Heart right ventricle (tissue), 16 donors: Measurements from ENCODE around the gene ENKUR. TPM values are rescaled to one million over a fixed set of nuclear protein-coding genes. Genes with fewer than 3 reads are reported as not detected.

ENCODE experiments used
- ATAC-seq, 8 donors: fragments of 200-7000 bp; cut with Tn5 transposase; one replicate each; pipeline ENCODE4 v1.9.1; 2020; ENCODE audit warnings: mild to moderate bottlenecking in 8 of 8, moderate library complexity in 8 of 8, moderate number of reproducible peaks in 1 of 8
- DNase-seq, 2 donors: peaks; one replicate each; pipeline ENCODE4 v3.0.0-alpha.2; 2020
- H3K27ac ChIP-seq, 10 donors: fragments of 200-600 bp; sonication (generic) in 2 of 10; one replicate each; pipeline versions ENCODE4 v1.5.0 to v1.8.0; 2020 to 2022; ENCODE audit warnings: mild to moderate bottlenecking in 3 of 10
- H3K27me3 ChIP-seq, 7 donors: fragments of 200-600 bp; one replicate each; pipeline ENCODE4 v1.8.0; 2021 to 2022; ENCODE audit warnings: mild to moderate bottlenecking in 2 of 7
- H3K36me3 ChIP-seq, 9 donors: fragments of 200-600 bp; sonication (generic) in 1 of 9; one replicate each; pipeline versions ENCODE4 v1.5.0 to v1.8.0; 2020 to 2022; ENCODE audit warnings: mild to moderate bottlenecking in 2 of 9
- H3K4me1 ChIP-seq, 9 donors: fragments of 200-600 bp; sonication (generic) in 1 of 9; one replicate each; pipeline versions ENCODE4 v1.5.0 to v1.8.0; 2020 to 2022; ENCODE audit warnings: mild to moderate bottlenecking in 4 of 9
- H3K4me3 ChIP-seq, 10 donors: fragments of 200-600 bp; sonication (generic) in 2 of 10; one replicate each; pipeline versions ENCODE4 v1.5.0 to v1.8.0; 2020 to 2022; ENCODE audit warnings: mild to moderate bottlenecking in 7 of 10, moderate library complexity in 2 of 10
- H3K9me3 ChIP-seq, 11 donors: fragments of 200-600 bp in 10 of 11; sonication (generic) in 2 of 11; one replicate each; pipeline versions ENCODE4 v1.5.0 to v1.8.0; 2013 to 2022; ENCODE audit warnings: mild to moderate bottlenecking in 2 of 11, control low read depth in 1 of 11, moderate library complexity in 1 of 11
- CTCF ChIP-seq, 9 donors: fragments of 200-600 bp; sonication (generic) in 2 of 9; IDR thresholded peaks; one replicate each; pipeline versions ENCODE4 v1.5.0 to v1.8.0; 2021 to 2022; ENCODE audit warnings: antibody characterized with exemption in 9 of 9, mild to moderate bottlenecking in 5 of 9, moderate library complexity in 1 of 9
- WGBS, 2 donors: extraction: QIAGEN DNeasy Blood & Tissue Kit; methylation state at CpG; one replicate each; pipeline ENCODE4 v1.1.7; 2013; ENCODE audit warnings: inconsistent platforms in 1 of 2; 5-methylcytosine and 5-hydroxymethylcytosine counted together
- intact Hi-C, 10 donors: fragments of 100-400 bp; cut with DNase I; formaldehyde crosslinking; loops; one replicate each; pipeline versions ENCODE4 v1.11.1 to v1.14.2; 2022
- polyA plus RNA-seq, 2 donors: library from polyadenylated mRNA; stranded (reverse); fragments of 200-250 nt; gene quantifications; one replicate each; pipeline ENCODE4 v1.2.3, GENCODE V29; 2013
- total RNA-seq, 10 donors: library from RNA; stranded (reverse); fragmentation: NEBNext Ultra II Directional in 3 of 10; extraction: Animal tissue kit (Norgen Biotek cat#: 25700) in 3 of 10; gene quantifications; one replicate each; pipeline versions ENCODE4 v1.2.1 to v1.2.4, GENCODE V29; 2021 to 2023
- donor health status: Arrhythmogenic right ventricular cardiomyopathy.
- donor health status: ischemic (EF 13 %, LVEDD 7.1; RV severe dilation, severe dysfunction).
- donor health status: healthy with polysubstance abuse.
- donor health status: DM: no; HTN: yes; CAD: no.
- donor health status: DM: no; HTN: no; CAD: no.
- donor health status: ischemic (EF 25% LVEDD 6.9; RV normal size, moderate dysfunction).
- donor health status: ischemic (EF 25% LVEDD 5.7; RV mildly dilated, moderate dysfunction).
- donor health status: healthy.
- donor health status: DM: yes; HTN: yes; CAD: no.
- donor health status: Ischemic cardiomyopathy.
- donor health status: ischemic (EF 35%, LVEDD 5.7; RV mildly dilated, moderate dysfunction).
- donor health status: nonischemic (EF 11% LVEDD 7.7; RV severe dilation, severe dysfunction).
- donor health status: DM: yes; HTN: yes; CAD: no.
- donor health status: PGD.
- donor health status: ischemic (EF 29% LVEDD 5.4; RV normal size, mild dysfunction).
- donor health status: nonischemic (EF 23%, LVEDD 6.1; RV moderate dilation, normal function).

ENKUR gene
- total and polyA plus RNA-seq, 12 donors: 0.10 TPM; not detected in 11

- Histone ChIP-seq H3K27me3 (peaks cover 0 to 6% (median 0%) of the 10 kb centered on the region in 7 donors), H3K4me3 (peak overlapping the region in 5 of 10 donors; percentile 64 to 73 (median 66)), H3K9me3 (no peaks in the 10 kb centered on the region), H3K27ac (peak overlapping the region in 9 of 10 donors; percentile 1 to 92 (median 87)), H3K36me3 (no peaks in the 10 kb centered on the region), H3K4me1 (peaks cover 0 to 32% (median 17%) of the 10 kb centered on the region in 9 donors)
- intact Hi-C loops: loop anchor here in 5 of 10 donors (5.0 to 10.0 kb wide), 4 partner anchors 89 to 306 kb away; partner anchors contain the start of gene ARHGAP21 (in 5 of the 5)
- TF ChIP-seq CTCF (IDR thresholded peaks at IDR 0.05): no peak
- DNase-seq: peak in 1 of 2 donors; percentile 21
- ATAC-seq: peak in 2 of 8 donors; percentile 32 to 37
- 83 to 87% methylated on average over 11 of the region's 11 CpGs for WGBS, 2 donors
Measured at GRCh38 chr10:24953675-24954074, 62.3 kb downstream of the ENKUR start.

GRCh38 chr10:24952707-24953645 lies 63.0 kb downstream of the ENKUR start:
- peak in 8 of 9 donors; percentile 19 to 57 (median 44) for TF ChIP-seq CTCF (IDR thresholded peaks at IDR 0.05)
- WGBS, 2 donors: 7 to 17% methylated on average over 17 to 53 of the region's 53 CpGs
- Histone ChIP-seq H3K4me1 (peaks cover 0 to 30% (median 13%) of the 10 kb centered on the region in 9 donors), H3K4me3 (peak overlapping the region; percentile 51 to 73 (median 64)), H3K36me3 (no peaks in the 10 kb centered on the region), H3K9me3 (no peaks in the 10 kb centered on the region), H3K27ac (peak overlapping the region; percentile 55 to 92 (median 86)), H3K27me3 (peaks cover 0 to 6% (median 0%) of the 10 kb centered on the region in 7 donors)
- ATAC-seq (peak; percentile 41 to 79 (median 64)), DNase-seq (peak; percentile 54 to 65)
- intact Hi-C loops: loop anchor here in 5 of 10 donors (5.0 to 10.0 kb wide), 4 partner anchors 88 to 306 kb away; partner anchors contain the start of gene ARHGAP21 (in 5 of the 5)

DNA sequence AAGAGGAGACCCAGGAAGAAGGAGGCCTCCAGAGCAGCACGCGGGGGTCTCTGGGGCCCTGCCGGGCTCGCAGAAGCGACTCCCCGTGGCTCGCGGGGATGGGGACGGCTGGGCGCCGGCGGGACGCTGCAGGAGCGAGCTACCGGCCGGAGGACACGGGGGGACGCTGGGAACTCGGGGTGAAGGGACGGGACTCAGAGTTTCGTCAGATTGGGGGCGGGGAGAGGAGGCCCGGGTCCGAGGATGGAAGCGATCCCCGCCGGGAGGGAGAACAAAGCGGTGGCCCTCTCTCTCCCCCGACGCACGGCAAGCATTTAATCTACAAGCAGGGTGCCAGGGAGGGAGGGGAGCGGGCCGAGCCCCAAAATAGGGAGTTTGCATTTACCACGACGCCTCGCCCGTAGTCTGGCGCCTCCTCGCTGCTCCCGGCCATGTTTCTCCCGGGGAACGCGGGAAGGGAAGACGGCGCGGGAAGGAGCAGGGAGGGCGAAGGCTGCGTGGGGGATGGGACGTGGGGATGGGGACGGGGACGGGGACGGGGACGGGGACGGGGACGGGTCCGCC lies 63.7 kb downstream of the ENKUR start, which contains the start of gene PRTFDC1:
Gene PRTFDC1 (minus strand): TSS at position 464 of the 564 bp plus-strand sequence. CDS start 31 bp downstream, at position 433.
- Histone ChIP-seq H3K4me1 (peaks cover 0 to 37% (median 14%) of the 10 kb centered on the region in 9 donors), H3K9me3 (no peaks in the 10 kb centered on the region), H3K27ac (peak within 1 kb of the TSS; percentile 55 to 92 (median 86)), H3K36me3 (no peaks in the 10 kb centered on the region), H3K4me3 (peak within 1 kb of the TSS; percentile 51 to 73 (median 64)), H3K27me3 (peaks cover 0 to 6% (median 0%) of the 10 kb centered on the region in 7 donors)
- WGBS, 2 donors: 2% methylated on average over 39 to 56 of the region's 56 CpGs
- ATAC-seq: peak; percentile 41 to 67 (median 58)
- intact Hi-C loops: loop anchor here in 5 of 10 donors (5.0 to 10.0 kb wide), 4 partner anchors 87 to 305 kb away; partner anchors contain the start of gene ARHGAP21 (in 5 of the 5)
- peak; percentile 40 to 55 for DNase-seq
- no peak for TF ChIP-seq CTCF (IDR thresholded peaks at IDR 0.05)
